Hepatocyte (in vitro differentiated cells): ENCODE results near the gene AMZ2.
"Not testable (repeated sequence)": the region's sequence is repeated elsewhere in the genome, so short reads cannot be mapped to it uniquely, and the experiment has no call there.

Source experiments
- CTCF ChIP-seq: fragments of 200-600 bp; sonication (generic); IDR thresholded peaks from 2 replicates; pipeline ENCODE4 v1.5.1; 2016; ENCODE audit warnings: antibody characterized with exemption, mild to moderate bottlenecking; ENCODE audit not compliant: poor library complexity
- EZH2 ChIP-seq: fragments of 200-600 bp; sonication (generic); IDR thresholded peaks from 2 replicates; pipeline ENCODE4 v1.6.1; 2016; ENCODE audit warnings: antibody characterized with exemption, mild to moderate bottlenecking, borderline replicate concordance
- EZH2phosphoT487 ChIP-seq: fragments of 200-600 bp; sonication (generic); IDR thresholded peaks from one replicate; pipeline ENCODE4 v1.6.1; 2018; ENCODE audit warnings: antibody characterized with exemption, mild to moderate bottlenecking, low read depth, moderate library complexity; ENCODE audit not compliant: unreplicated experiment, severe bottlenecking

GRCh38 chr17:68220786-68221185 lies 27.1 kb upstream of the AMZ2 start:
- not testable (repeated sequence) for TF ChIP-seq CTCF, EZH2phosphoT487, EZH2
